OCI-LY7 (cell line): ENCODE results near the gene KLHL17.

Experiments
- EZH2phosphoT487 ChIP-seq: fragments of 200-600 bp; sonication (generic); IDR thresholded peaks from 2 replicates; pipeline ENCODE4 v1.6.1; 2018; ENCODE audit warnings: low read depth, borderline replicate concordance, mild to moderate bottlenecking, mixed run types, antibody characterized with exemption, low read length, moderate library complexity, mixed read lengths
- TF ChIP-seq, protein P1 (sequence below): fragments of 200-600 bp; sonication (generic); conservative IDR thresholded peaks from 2 replicates; pipeline ENCODE4 v1.5.1; 2014; ENCODE audit warnings: mild to moderate bottlenecking, antibody characterized with exemption, low read length, moderate library complexity, mixed read lengths

- TF ChIP-seq, protein P1, sequence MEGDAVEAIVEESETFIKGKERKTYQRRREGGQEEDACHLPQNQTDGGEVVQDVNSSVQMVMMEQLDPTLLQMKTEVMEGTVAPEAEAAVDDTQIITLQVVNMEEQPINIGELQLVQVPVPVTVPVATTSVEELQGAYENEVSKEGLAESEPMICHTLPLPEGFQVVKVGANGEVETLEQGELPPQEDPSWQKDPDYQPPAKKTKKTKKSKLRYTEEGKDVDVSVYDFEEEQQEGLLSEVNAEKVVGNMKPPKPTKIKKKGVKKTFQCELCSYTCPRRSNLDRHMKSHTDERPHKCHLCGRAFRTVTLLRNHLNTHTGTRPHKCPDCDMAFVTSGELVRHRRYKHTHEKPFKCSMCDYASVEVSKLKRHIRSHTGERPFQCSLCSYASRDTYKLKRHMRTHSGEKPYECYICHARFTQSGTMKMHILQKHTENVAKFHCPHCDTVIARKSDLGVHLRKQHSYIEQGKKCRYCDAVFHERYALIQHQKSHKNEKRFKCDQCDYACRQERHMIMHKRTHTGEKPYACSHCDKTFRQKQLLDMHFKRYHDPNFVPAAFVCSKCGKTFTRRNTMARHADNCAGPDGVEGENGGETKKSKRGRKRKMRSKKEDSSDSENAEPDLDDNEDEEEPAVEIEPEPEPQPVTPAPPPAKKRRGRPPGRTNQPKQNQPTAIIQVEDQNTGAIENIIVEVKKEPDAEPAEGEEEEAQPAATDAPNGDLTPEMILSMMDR = no peak
- no peak for TF ChIP-seq EZH2phosphoT487
Measured at GRCh38 chr1:981955-982558, 21.7 kb downstream of the KLHL17 start, which contains the start of gene PERM1.
